Endothelial cell of umbilical vein (primary cell): Measurements from ENCODE around the gene PLAA. TPM values are rescaled to one million over a fixed set of nuclear protein-coding genes. Genes with fewer than 3 reads are reported as not detected.

Source experiments
- BruUV-seq: library from RNA; stranded (reverse); fragments of 400-500 nt; replicated peaks from 2 replicates; lab custom pipeline; 2021; lab: Mats Ljungman, UMichigan
- CTCF ChIA-PET: fragments of 300-600, 350-600 bp; sonication (Branson Sonifier 250); formaldehyde crosslinking; loops from one replicate; lab custom pipeline; 2021; ENCODE audit warnings: antibody characterized with exemption, inconsistent platforms; lab: Charles Lee
- POLR2A ChIA-PET: fragments of 300-600, 350-600 bp; sonication (Branson Sonifier 250); formaldehyde crosslinking; loops from one replicate; lab custom pipeline; 2021; ENCODE audit warnings: antibody characterized with exemption, inconsistent platforms; lab: Charles Lee
- DNase-seq: peaks from one replicate; pipeline ENCODE4 v3.0.0-alpha.2; 2011; ENCODE audit warnings: low read depth, low spot score
- FAIRE-seq: peaks from 2 replicates; lab custom pipeline; 2011; peaks lifted over from hg19 to GRCh38; lab: Jason Lieb, UNC
- H2AFZ ChIP-seq: 2 replicates; pipeline ENCODE4 v1.6.0; 2012; ENCODE audit warnings: low read depth, low read length, control low read depth, inconsistent platforms
- H3K27ac ChIP-seq: 2 replicates; pipeline ENCODE4 v1.5.1; 2011; ENCODE audit warnings: low read depth, mild to moderate bottlenecking, control low read depth, low read length, moderate library complexity; ENCODE audit not compliant: insufficient read depth
- H3K27me3 ChIP-seq, 2 experiments: 2 replicates each; pipeline versions ENCODE4 v1.6.0 to v1.6.1; 2011; ENCODE audit warnings: low read length in 2 of 2, mixed read lengths in 1 of 2; ENCODE audit not compliant: control insufficient read depth in 2 of 2, insufficient read depth in 2 of 2
- H3K36me3 ChIP-seq, 2 experiments: 2 replicates in 1 of 2; 3 replicates in 1 of 2; pipeline ENCODE4 v1.5.1; 2011; ENCODE audit warnings: low read length in 2 of 2, mild to moderate bottlenecking in 1 of 2, moderate library complexity in 1 of 2; ENCODE audit not compliant: control insufficient read depth in 2 of 2, insufficient read depth in 2 of 2; ENCODE audit errors: extremely low read depth in 1 of 2
- H3K4me1 ChIP-seq: 3 replicates; pipeline ENCODE4 v1.5.1; 2011; ENCODE audit warnings: mild to moderate bottlenecking, low read length; ENCODE audit not compliant: control insufficient read depth, insufficient read depth; ENCODE audit errors: extremely low read depth
- H3K4me2 ChIP-seq: 2 replicates; pipeline ENCODE4 v1.6.1; 2011; ENCODE audit warnings: low read length, control low read depth, mixed read lengths; ENCODE audit not compliant: insufficient read depth
- H3K4me3 ChIP-seq, 3 experiments: fragments of 200-600 bp in 1 of 3; sonication (generic), shearing (Covaris generic) in 1 of 3; replicated peaks in 1 of 3; 2 replicates each; pipeline ENCODE4 v1.5.1; 2011 to 2016; ENCODE audit warnings: control low read depth in 3 of 3, low read length in 3 of 3, mild to moderate bottlenecking in 2 of 3, inconsistent platforms in 1 of 3, low read depth in 1 of 3, moderate library complexity in 1 of 3; ENCODE audit not compliant: insufficient read depth in 1 of 3
- H3K79me2 ChIP-seq: 2 replicates; pipeline ENCODE4 v1.6.0; 2012; ENCODE audit warnings: low read length, inconsistent platforms; ENCODE audit not compliant: control insufficient read depth, insufficient read depth
- H3K9ac ChIP-seq: replicated peaks from 2 replicates; pipeline ENCODE3; 2011; ENCODE audit warnings: low read length, control low read depth; ENCODE audit not compliant: insufficient read depth; ENCODE audit errors: extremely low read depth
- H3K9me1 ChIP-seq: replicated peaks from 3 replicates; pipeline ENCODE4 v1.6.0; 2011; ENCODE audit warnings: mild to moderate bottlenecking, low read length; ENCODE audit not compliant: control insufficient read depth, insufficient read depth; ENCODE audit errors: extremely low read depth
- H3K9me3 ChIP-seq: replicated peaks from 2 replicates; pipeline ENCODE4 v1.5.1; 2012; ENCODE audit warnings: low read length, inconsistent platforms; ENCODE audit not compliant: control insufficient read depth, insufficient read depth
- H4K20me1 ChIP-seq: replicated peaks from 2 replicates; pipeline ENCODE3; 2011; ENCODE audit warnings: mild to moderate bottlenecking, low read length; ENCODE audit not compliant: control insufficient read depth, insufficient read depth; ENCODE audit errors: extremely low read depth
- EZH2 ChIP-seq: IDR thresholded peaks from 2 replicates; pipeline ENCODE4 v1.6.1; 2012; ENCODE audit warnings: borderline replicate concordance, low read depth, mild to moderate bottlenecking, moderate library complexity, low read length, inconsistent platforms; ENCODE audit not compliant: severe bottlenecking
- FOS ChIP-seq: IDR thresholded peaks from 2 replicates; pipeline ENCODE4 v1.6.1; 2011; ENCODE audit warnings: mild to moderate bottlenecking, low read length, moderate library complexity, borderline replicate concordance; ENCODE audit not compliant: insufficient read depth
- GATA2 ChIP-seq: IDR thresholded peaks from 2 replicates; pipeline ENCODE4 v1.7.0; 2011; ENCODE audit warnings: low read depth, mild to moderate bottlenecking, moderate library complexity, mixed read lengths, low read length; ENCODE audit not compliant: insufficient read length, insufficient read depth
- JUN ChIP-seq: IDR thresholded peaks from 2 replicates; pipeline ENCODE4 v1.6.1; 2011; ENCODE audit warnings: borderline replicate concordance, low read depth; ENCODE audit not compliant: insufficient read length, insufficient read depth
- MYC ChIP-seq: IDR thresholded peaks from one replicate; pipeline ENCODE4 v1.6.1; 2011; ENCODE audit warnings: mild to moderate bottlenecking, low read depth, low read length
- POLR2A ChIP-seq: IDR thresholded peaks from 2 replicates; pipeline ENCODE4 v1.6.1; 2012; ENCODE audit warnings: low read depth, mild to moderate bottlenecking, control low read depth, low read length
- POLR2AphosphoS5 ChIP-seq: IDR thresholded peaks from 2 replicates; pipeline ENCODE4 v1.6.1; 2012; ENCODE audit warnings: low read depth, mild to moderate bottlenecking, control low read depth, low read length, moderate library complexity; ENCODE audit not compliant: insufficient read depth
- dilution Hi-C: fragments of 300-500 bp; cut with MboI; formaldehyde crosslinking; loops from one replicate; pipeline ENCODE4 v1.15.0; 2019; ENCODE audit warnings: low sequenced_read_pairs; ENCODE audit not compliant: extremely low pct_ligation_motif_present
- intact Hi-C: fragments of 100-400 bp; cut with micrococcal nuclease; formaldehyde crosslinking; loops from one replicate; pipeline ENCODE4 v1.10.0; 2022
- polyA plus RNA-seq, 4 experiments: library from polyadenylated mRNA; depleted of rRNA in 3 of 4; stranded (reverse) in 3 of 4; unstranded in 1 of 4; fragments of >200 nt; gene quantifications; 2 replicates each; pipeline versions ENCODE4 v1.2.1 to v1.2.3, GENCODE V29; 2011 to 2012; ENCODE audit warnings: missing spikeins in 1 of 4
- total RNA-seq: library from RNA; stranded (reverse); gene quantifications from 2 replicates; pipeline ENCODE4 v1.2.3, GENCODE V29; 2021
- TF ChIP-seq, protein P1 (sequence below), 2 donors: IDR thresholded peaks; 1 replicate in 1 of 2; 2 replicates in 1 of 2; pipeline ENCODE4 v1.5.1; 2011; ENCODE audit warnings: low read length in 2 of 2, mild to moderate bottlenecking in 2 of 2, moderate library complexity in 2 of 2, control low read depth in 1 of 2, inconsistent platforms in 1 of 2, low read depth in 1 of 2; ENCODE audit not compliant: insufficient read depth in 1 of 2; ENCODE audit errors: extremely low read depth in 1 of 2
- TF ChIP-seq, protein P2 (sequence below): IDR thresholded peaks from 2 replicates; pipeline ENCODE4 v1.6.1; 2011; ENCODE audit not compliant: insufficient read depth, insufficient read length

The PLAA gene
- total and polyA plus RNA-seq, 2 donors (not counting 3 experiments of a cell fraction or from before 2014, with no cell fraction given): 15.6 to 36.9 TPM

DNA sequence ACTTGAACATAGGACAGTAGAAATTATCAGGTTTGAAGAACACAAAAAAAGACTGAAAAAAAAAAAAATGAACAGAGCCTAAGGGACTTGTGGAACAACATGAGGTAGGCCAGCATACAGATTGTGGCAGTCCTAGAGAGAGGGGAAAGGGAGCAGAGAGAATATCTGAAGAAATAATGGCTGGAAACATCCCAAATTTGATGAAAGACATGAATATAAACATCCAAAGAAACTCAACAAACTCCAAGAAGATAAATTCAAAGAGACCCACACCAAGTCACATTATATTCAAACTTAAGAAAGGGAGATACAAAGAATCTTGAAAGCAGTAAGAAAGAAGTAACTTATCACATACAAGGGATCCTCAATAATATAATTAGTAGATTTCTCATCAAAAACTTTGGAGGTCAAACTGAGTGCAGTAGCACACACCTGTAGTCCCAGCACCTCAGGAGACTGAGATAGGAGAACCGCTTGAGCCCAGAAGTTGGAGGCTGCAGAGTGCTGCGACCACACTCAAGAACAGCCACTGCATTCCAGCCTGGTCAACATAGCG lies 9.1 kb downstream of the PLAA start:
- POLR2A ChIA-PET: no interaction called here
- no peak overlapping the region for H3K4me3 ChIP-seq
- DNase-seq: no peak
- dilution Hi-C loops (no loop called here), intact Hi-C loops (no loop called here)
- no peaks in the 10 kb centered on the region for H3K27me3 ChIP-seq
- H3K27ac ChIP-seq: no peak overlapping the region
- no peak overlapping the region for H2AFZ ChIP-seq
- no peak overlapping the region for H3K4me2 ChIP-seq
- FAIRE-seq: no peak
- BruUV-seq: no TSS peak
- CTCF ChIA-PET: interaction anchor here (0.7 to 1.5 kb wide), 2 partner anchors 10 to 1085 kb away, joined by 4 to 6 read pairs; no protein-coding TSS in a partner anchor
- peaks cover 80% of the 10 kb centered on the region for H3K79me2 ChIP-seq
- no peak overlapping the region for H3K9ac ChIP-seq
- H3K36me3 ChIP-seq: no peaks in the 10 kb centered on the region
- peaks cover 7% of the 10 kb centered on the region for H4K20me1 ChIP-seq
- H3K9me1 ChIP-seq: no peaks in the 10 kb centered on the region
- no peaks in the 10 kb centered on the region for H3K4me1 ChIP-seq
- H3K9me3 ChIP-seq: no peaks in the 10 kb centered on the region
- TF ChIP-seq POLR2A: no peak
- no peak for TF ChIP-seq EZH2
- TF ChIP-seq POLR2AphosphoS5: no peak
- TF ChIP-seq, protein P1, sequence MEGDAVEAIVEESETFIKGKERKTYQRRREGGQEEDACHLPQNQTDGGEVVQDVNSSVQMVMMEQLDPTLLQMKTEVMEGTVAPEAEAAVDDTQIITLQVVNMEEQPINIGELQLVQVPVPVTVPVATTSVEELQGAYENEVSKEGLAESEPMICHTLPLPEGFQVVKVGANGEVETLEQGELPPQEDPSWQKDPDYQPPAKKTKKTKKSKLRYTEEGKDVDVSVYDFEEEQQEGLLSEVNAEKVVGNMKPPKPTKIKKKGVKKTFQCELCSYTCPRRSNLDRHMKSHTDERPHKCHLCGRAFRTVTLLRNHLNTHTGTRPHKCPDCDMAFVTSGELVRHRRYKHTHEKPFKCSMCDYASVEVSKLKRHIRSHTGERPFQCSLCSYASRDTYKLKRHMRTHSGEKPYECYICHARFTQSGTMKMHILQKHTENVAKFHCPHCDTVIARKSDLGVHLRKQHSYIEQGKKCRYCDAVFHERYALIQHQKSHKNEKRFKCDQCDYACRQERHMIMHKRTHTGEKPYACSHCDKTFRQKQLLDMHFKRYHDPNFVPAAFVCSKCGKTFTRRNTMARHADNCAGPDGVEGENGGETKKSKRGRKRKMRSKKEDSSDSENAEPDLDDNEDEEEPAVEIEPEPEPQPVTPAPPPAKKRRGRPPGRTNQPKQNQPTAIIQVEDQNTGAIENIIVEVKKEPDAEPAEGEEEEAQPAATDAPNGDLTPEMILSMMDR (IDR thresholded peaks at IDR 0.05; ENCODE audit: extremely low read depth in 1 of 2, insufficient read depth in 1 of 2, low read depth in 1 of 2, low read length in 2 of 2): no peak
- no peak for TF ChIP-seq MYC
- no peak for TF ChIP-seq FOS
- TF ChIP-seq, protein P2, sequence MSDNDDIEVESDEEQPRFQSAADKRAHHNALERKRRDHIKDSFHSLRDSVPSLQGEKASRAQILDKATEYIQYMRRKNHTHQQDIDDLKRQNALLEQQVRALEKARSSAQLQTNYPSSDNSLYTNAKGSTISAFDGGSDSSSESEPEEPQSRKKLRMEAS: no peak
- no peak for TF ChIP-seq GATA2
- no peak for TF ChIP-seq JUN
